ENCODE data around the gene BBS2.

BBS2 gene

GRCh38 chr16:56542039-56542438 lies 22.2 kb upstream of the BBS2 start:
- no peak for TF ChIP-seq ESRRG (CRISPR knock-in tag; IDR thresholded peaks at IDR 0.05)
- TF ChIP-seq CSDC2 (CRISPR knock-in tag; IDR thresholded peaks at IDR 0.05): no peak
- no peak for TF ChIP-seq TSHZ2 (CRISPR knock-in tag; IDR thresholded peaks at IDR 0.05)
- no peak for TF ChIP-seq GLIS3 (CRISPR knock-in tag; IDR thresholded peaks at IDR 0.05)
- TF ChIP-seq OSR1 (CRISPR knock-in tag; IDR thresholded peaks at IDR 0.05): no peak
- no peak for ATAC-seq

DNA sequence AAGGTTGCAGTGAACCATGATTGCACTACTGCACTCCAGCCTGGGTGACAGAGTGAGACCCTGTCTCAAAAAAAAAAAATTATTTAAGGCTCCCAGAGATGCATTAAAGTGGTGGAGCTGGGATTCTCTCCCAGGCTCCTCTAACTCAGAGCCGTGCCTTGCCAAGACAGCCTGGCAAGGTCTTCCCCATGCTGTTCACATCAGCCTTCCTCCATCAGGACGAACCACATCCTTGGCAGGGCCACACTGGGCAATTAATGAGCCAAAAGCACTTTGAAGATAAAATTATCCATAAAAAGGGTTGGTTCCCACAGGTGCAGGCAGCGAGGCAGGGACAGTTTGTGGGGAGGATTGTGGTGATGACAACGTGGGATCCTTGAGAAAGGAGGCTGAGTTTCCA lies 19.8 kb upstream of the BBS2 start:
- no peak for ATAC-seq
- TF ChIP-seq ARNTL (CRISPR knock-in tag; IDR thresholded peaks at IDR 0.05; ENCODE audit: borderline replicate concordance, low read depth) (no peak), ESRRG (CRISPR knock-in tag; IDR thresholded peaks at IDR 0.05) (no peak), TSHZ2 (CRISPR knock-in tag; IDR thresholded peaks at IDR 0.05) (no peak), GLIS3 (CRISPR knock-in tag; IDR thresholded peaks at IDR 0.05) (no peak), ZFP3 (CRISPR knock-in tag; IDR thresholded peaks at IDR 0.05) (no peak), PATZ1 (CRISPR knock-in tag; IDR thresholded peaks at IDR 0.05; ENCODE audit: borderline replicate concordance) (no peak), SNAI2 (CRISPR knock-in tag; IDR thresholded peaks at IDR 0.05) (no peak), PPARA (CRISPR knock-in tag; IDR thresholded peaks at IDR 0.05; ENCODE audit: borderline replicate concordance) (no peak), ZNF70 (CRISPR knock-in tag; IDR thresholded peaks at IDR 0.05) (no peak), CSDC2 (CRISPR knock-in tag; IDR thresholded peaks at IDR 0.05) (no peak), RARB (CRISPR knock-in tag; IDR thresholded peaks at IDR 0.05) (no peak), ZFP30 (CRISPR knock-in tag; IDR thresholded peaks at IDR 0.05) (no peak), ZNF8 (CRISPR knock-in tag; IDR thresholded peaks at IDR 0.05) (no peak)
- TF ChIP-seq, protein P1, sequence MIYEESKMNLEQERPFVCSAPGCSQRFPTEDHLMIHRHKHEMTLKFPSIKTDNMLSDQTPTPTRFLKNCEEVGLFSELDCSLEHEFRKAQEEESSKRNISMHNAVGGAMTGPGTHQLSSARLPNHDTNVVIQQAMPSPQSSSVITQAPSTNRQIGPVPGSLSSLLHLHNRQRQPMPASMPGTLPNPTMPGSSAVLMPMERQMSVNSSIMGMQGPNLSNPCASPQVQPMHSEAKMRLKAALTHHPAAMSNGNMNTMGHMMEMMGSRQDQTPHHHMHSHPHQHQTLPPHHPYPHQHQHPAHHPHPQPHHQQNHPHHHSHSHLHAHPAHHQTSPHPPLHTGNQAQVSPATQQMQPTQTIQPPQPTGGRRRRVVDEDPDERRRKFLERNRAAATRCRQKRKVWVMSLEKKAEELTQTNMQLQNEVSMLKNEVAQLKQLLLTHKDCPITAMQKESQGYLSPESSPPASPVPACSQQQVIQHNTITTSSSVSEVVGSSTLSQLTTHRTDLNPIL (CRISPR knock-in tag; IDR thresholded peaks at IDR 0.05; ENCODE audit: low read depth): no peak

DNA sequence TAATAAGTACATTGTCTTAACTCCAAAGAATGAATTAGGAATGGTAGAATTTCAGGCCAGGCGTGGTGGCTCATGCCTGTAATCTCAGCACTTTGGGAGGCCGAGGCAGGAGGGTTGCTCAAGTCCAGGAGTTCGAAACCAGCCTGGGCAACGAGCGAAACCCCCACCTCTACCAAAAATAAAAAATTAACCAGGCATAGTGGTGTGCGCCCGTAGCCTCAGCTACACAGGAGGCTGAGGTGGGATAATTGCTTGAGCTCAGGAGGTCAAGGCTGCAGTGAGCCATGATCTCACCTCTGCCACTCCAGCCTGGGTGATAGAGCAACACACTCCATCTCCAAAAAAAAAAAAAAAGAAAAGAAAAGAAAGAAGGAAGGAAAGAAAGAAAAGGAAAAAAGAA lies 18.5 kb upstream of the BBS2 start:
- no peak for ATAC-seq
- no peak for TF ChIP-seq PPARA (CRISPR knock-in tag; IDR thresholded peaks at IDR 0.05; ENCODE audit: borderline replicate concordance)
- no peak for TF ChIP-seq TOX (CRISPR knock-in tag; IDR thresholded peaks at IDR 0.05; ENCODE audit: borderline replicate concordance)
- no peak for TF ChIP-seq ISL1 (CRISPR knock-in tag; IDR thresholded peaks at IDR 0.05)
- TF ChIP-seq BACH2 (CRISPR knock-in tag; IDR thresholded peaks at IDR 0.05; ENCODE audit: borderline replicate concordance): no peak
- no peak for TF ChIP-seq SNAI2 (CRISPR knock-in tag; IDR thresholded peaks at IDR 0.05)
- no peak for TF ChIP-seq ZNF8 (CRISPR knock-in tag; IDR thresholded peaks at IDR 0.05)
- TF ChIP-seq ZNF70 (CRISPR knock-in tag; IDR thresholded peaks at IDR 0.05): no peak
- TF ChIP-seq, protein P2, sequence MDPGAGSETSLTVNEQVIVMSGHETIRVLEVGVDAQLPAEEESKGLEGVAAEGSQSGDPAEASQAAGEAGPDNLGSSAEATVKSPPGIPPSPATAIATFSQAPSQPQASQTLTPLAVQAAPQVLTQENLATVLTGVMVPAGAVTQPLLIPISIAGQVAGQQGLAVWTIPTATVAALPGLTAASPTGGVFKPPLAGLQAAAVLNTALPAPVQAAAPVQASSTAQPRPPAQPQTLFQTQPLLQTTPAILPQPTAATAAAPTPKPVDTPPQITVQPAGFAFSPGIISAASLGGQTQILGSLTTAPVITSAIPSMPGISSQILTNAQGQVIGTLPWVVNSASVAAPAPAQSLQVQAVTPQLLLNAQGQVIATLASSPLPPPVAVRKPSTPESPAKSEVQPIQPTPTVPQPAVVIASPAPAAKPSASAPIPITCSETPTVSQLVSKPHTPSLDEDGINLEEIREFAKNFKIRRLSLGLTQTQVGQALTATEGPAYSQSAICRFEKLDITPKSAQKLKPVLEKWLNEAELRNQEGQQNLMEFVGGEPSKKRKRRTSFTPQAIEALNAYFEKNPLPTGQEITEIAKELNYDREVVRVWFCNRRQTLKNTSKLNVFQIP (CRISPR knock-in tag; IDR thresholded peaks at IDR 0.05; ENCODE audit: borderline replicate concordance, low read depth): no peak
- TF ChIP-seq ARNTL (CRISPR knock-in tag; IDR thresholded peaks at IDR 0.05; ENCODE audit: borderline replicate concordance, low read depth): no peak
- TF ChIP-seq, protein P3, sequence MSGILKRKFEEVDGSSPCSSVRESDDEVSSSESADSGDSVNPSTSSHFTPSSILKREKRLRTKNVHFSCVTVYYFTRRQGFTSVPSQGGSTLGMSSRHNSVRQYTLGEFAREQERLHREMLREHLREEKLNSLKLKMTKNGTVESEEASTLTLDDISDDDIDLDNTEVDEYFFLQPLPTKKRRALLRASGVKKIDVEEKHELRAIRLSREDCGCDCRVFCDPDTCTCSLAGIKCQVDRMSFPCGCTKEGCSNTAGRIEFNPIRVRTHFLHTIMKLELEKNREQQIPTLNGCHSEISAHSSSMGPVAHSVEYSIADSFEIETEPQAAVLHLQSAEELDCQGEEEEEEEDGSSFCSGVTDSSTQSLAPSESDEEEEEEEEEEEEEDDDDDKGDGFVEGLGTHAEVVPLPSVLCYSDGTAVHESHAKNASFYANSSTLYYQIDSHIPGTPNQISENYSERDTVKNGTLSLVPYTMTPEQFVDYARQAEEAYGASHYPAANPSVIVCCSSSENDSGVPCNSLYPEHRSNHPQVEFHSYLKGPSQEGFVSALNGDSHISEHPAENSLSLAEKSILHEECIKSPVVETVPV (CRISPR knock-in tag; IDR thresholded peaks at IDR 0.05): no peak
- no peak for TF ChIP-seq TCF4 (CRISPR knock-in tag; IDR thresholded peaks at IDR 0.05; ENCODE audit: borderline replicate concordance)
- TF ChIP-seq ZFP3 (CRISPR knock-in tag; IDR thresholded peaks at IDR 0.05): no peak
- no peak for TF ChIP-seq TSHZ2 (CRISPR knock-in tag; IDR thresholded peaks at IDR 0.05)
- TF ChIP-seq OSR1 (CRISPR knock-in tag; IDR thresholded peaks at IDR 0.05): no peak
